Endothelial cell of umbilical vein (primary cell): ENCODE data around the gene CD74. TPM values are rescaled to one million over a fixed set of nuclear protein-coding genes. Genes with fewer than 3 reads are reported as not detected.
"Not testable (repeated sequence)": the region's sequence is repeated elsewhere in the genome, so short reads cannot be mapped to it uniquely, and the experiment has no call there.

Experiments used
- BruUV-seq: library from RNA; stranded (reverse); fragments of 400-500 nt; replicated peaks from 2 replicates; lab custom pipeline; 2021; lab: Mats Ljungman, UMichigan
- CTCF ChIA-PET: fragments of 300-600, 350-600 bp; sonication (Branson Sonifier 250); formaldehyde crosslinking; loops from one replicate; lab custom pipeline; 2021; ENCODE audit warnings: antibody characterized with exemption, inconsistent platforms; lab: Charles Lee
- POLR2A ChIA-PET: fragments of 300-600, 350-600 bp; sonication (Branson Sonifier 250); formaldehyde crosslinking; loops from one replicate; lab custom pipeline; 2021; ENCODE audit warnings: antibody characterized with exemption, inconsistent platforms; lab: Charles Lee
- DNase-seq: peaks from one replicate; pipeline ENCODE4 v3.0.0-alpha.2; 2011; ENCODE audit warnings: low read depth, low spot score
- FAIRE-seq: peaks from 2 replicates; lab custom pipeline; 2011; peaks lifted over from hg19 to GRCh38; lab: Jason Lieb, UNC
- H2AFZ ChIP-seq: 2 replicates; pipeline ENCODE4 v1.6.0; 2012; ENCODE audit warnings: low read depth, low read length, control low read depth, inconsistent platforms
- H3K27ac ChIP-seq: 2 replicates; pipeline ENCODE4 v1.5.1; 2011; ENCODE audit warnings: low read depth, mild to moderate bottlenecking, control low read depth, low read length, moderate library complexity; ENCODE audit not compliant: insufficient read depth
- H3K27me3 ChIP-seq, 2 experiments: 2 replicates each; pipeline versions ENCODE4 v1.6.0 to v1.6.1; 2011; ENCODE audit warnings: low read length in 2 of 2, mixed read lengths in 1 of 2; ENCODE audit not compliant: control insufficient read depth in 2 of 2, insufficient read depth in 2 of 2
- H3K36me3 ChIP-seq, 2 experiments: 2 replicates in 1 of 2; 3 replicates in 1 of 2; pipeline ENCODE4 v1.5.1; 2011; ENCODE audit warnings: low read length in 2 of 2, mild to moderate bottlenecking in 1 of 2, moderate library complexity in 1 of 2; ENCODE audit not compliant: control insufficient read depth in 2 of 2, insufficient read depth in 2 of 2; ENCODE audit errors: extremely low read depth in 1 of 2
- H3K4me1 ChIP-seq: 3 replicates; pipeline ENCODE4 v1.5.1; 2011; ENCODE audit warnings: mild to moderate bottlenecking, low read length; ENCODE audit not compliant: control insufficient read depth, insufficient read depth; ENCODE audit errors: extremely low read depth
- H3K4me2 ChIP-seq: 2 replicates; pipeline ENCODE4 v1.6.1; 2011; ENCODE audit warnings: low read length, control low read depth, mixed read lengths; ENCODE audit not compliant: insufficient read depth
- H3K4me3 ChIP-seq, 3 experiments: fragments of 200-600 bp in 1 of 3; sonication (generic), shearing (Covaris generic) in 1 of 3; replicated peaks in 1 of 3; 2 replicates each; pipeline ENCODE4 v1.5.1; 2011 to 2016; ENCODE audit warnings: control low read depth in 3 of 3, low read length in 3 of 3, mild to moderate bottlenecking in 2 of 3, inconsistent platforms in 1 of 3, low read depth in 1 of 3, moderate library complexity in 1 of 3; ENCODE audit not compliant: insufficient read depth in 1 of 3
- H3K79me2 ChIP-seq: 2 replicates; pipeline ENCODE4 v1.6.0; 2012; ENCODE audit warnings: low read length, inconsistent platforms; ENCODE audit not compliant: control insufficient read depth, insufficient read depth
- H3K9ac ChIP-seq: replicated peaks from 2 replicates; pipeline ENCODE3; 2011; ENCODE audit warnings: low read length, control low read depth; ENCODE audit not compliant: insufficient read depth; ENCODE audit errors: extremely low read depth
- H3K9me1 ChIP-seq: replicated peaks from 3 replicates; pipeline ENCODE4 v1.6.0; 2011; ENCODE audit warnings: mild to moderate bottlenecking, low read length; ENCODE audit not compliant: control insufficient read depth, insufficient read depth; ENCODE audit errors: extremely low read depth
- H3K9me3 ChIP-seq: replicated peaks from 2 replicates; pipeline ENCODE4 v1.5.1; 2012; ENCODE audit warnings: low read length, inconsistent platforms; ENCODE audit not compliant: control insufficient read depth, insufficient read depth
- H4K20me1 ChIP-seq: replicated peaks from 2 replicates; pipeline ENCODE3; 2011; ENCODE audit warnings: mild to moderate bottlenecking, low read length; ENCODE audit not compliant: control insufficient read depth, insufficient read depth; ENCODE audit errors: extremely low read depth
- EZH2 ChIP-seq: IDR thresholded peaks from 2 replicates; pipeline ENCODE4 v1.6.1; 2012; ENCODE audit warnings: borderline replicate concordance, low read depth, mild to moderate bottlenecking, moderate library complexity, low read length, inconsistent platforms; ENCODE audit not compliant: severe bottlenecking
- FOS ChIP-seq: IDR thresholded peaks from 2 replicates; pipeline ENCODE4 v1.6.1; 2011; ENCODE audit warnings: mild to moderate bottlenecking, low read length, moderate library complexity, borderline replicate concordance; ENCODE audit not compliant: insufficient read depth
- GATA2 ChIP-seq: IDR thresholded peaks from 2 replicates; pipeline ENCODE4 v1.7.0; 2011; ENCODE audit warnings: low read depth, mild to moderate bottlenecking, moderate library complexity, mixed read lengths, low read length; ENCODE audit not compliant: insufficient read length, insufficient read depth
- JUN ChIP-seq: IDR thresholded peaks from 2 replicates; pipeline ENCODE4 v1.6.1; 2011; ENCODE audit warnings: borderline replicate concordance, low read depth; ENCODE audit not compliant: insufficient read length, insufficient read depth
- MYC ChIP-seq: IDR thresholded peaks from one replicate; pipeline ENCODE4 v1.6.1; 2011; ENCODE audit warnings: mild to moderate bottlenecking, low read depth, low read length
- POLR2A ChIP-seq: IDR thresholded peaks from 2 replicates; pipeline ENCODE4 v1.6.1; 2012; ENCODE audit warnings: low read depth, mild to moderate bottlenecking, control low read depth, low read length
- POLR2AphosphoS5 ChIP-seq: IDR thresholded peaks from 2 replicates; pipeline ENCODE4 v1.6.1; 2012; ENCODE audit warnings: low read depth, mild to moderate bottlenecking, control low read depth, low read length, moderate library complexity; ENCODE audit not compliant: insufficient read depth
- dilution Hi-C: fragments of 300-500 bp; cut with MboI; formaldehyde crosslinking; loops from one replicate; pipeline ENCODE4 v1.15.0; 2019; ENCODE audit warnings: low sequenced_read_pairs; ENCODE audit not compliant: extremely low pct_ligation_motif_present
- intact Hi-C: fragments of 100-400 bp; cut with micrococcal nuclease; formaldehyde crosslinking; loops from one replicate; pipeline ENCODE4 v1.10.0; 2022
- polyA plus RNA-seq, 4 experiments: library from polyadenylated mRNA; depleted of rRNA in 3 of 4; stranded (reverse) in 3 of 4; unstranded in 1 of 4; fragments of >200 nt; gene quantifications; 2 replicates each; pipeline versions ENCODE4 v1.2.1 to v1.2.3, GENCODE V29; 2011 to 2012; ENCODE audit warnings: missing spikeins in 1 of 4
- total RNA-seq: library from RNA; stranded (reverse); gene quantifications from 2 replicates; pipeline ENCODE4 v1.2.3, GENCODE V29; 2021
- TF ChIP-seq, protein P1 (sequence below), 2 donors: IDR thresholded peaks; 1 replicate in 1 of 2; 2 replicates in 1 of 2; pipeline ENCODE4 v1.5.1; 2011; ENCODE audit warnings: low read length in 2 of 2, mild to moderate bottlenecking in 2 of 2, moderate library complexity in 2 of 2, control low read depth in 1 of 2, inconsistent platforms in 1 of 2, low read depth in 1 of 2; ENCODE audit not compliant: insufficient read depth in 1 of 2; ENCODE audit errors: extremely low read depth in 1 of 2
- TF ChIP-seq, protein P2 (sequence below): IDR thresholded peaks from 2 replicates; pipeline ENCODE4 v1.6.1; 2011; ENCODE audit not compliant: insufficient read depth, insufficient read length

The CD74 gene
- total and polyA plus RNA-seq, 2 donors (not counting 3 experiments of a cell fraction or from before 2014, with no cell fraction given): 0.62 to 1.3 TPM

DNA sequence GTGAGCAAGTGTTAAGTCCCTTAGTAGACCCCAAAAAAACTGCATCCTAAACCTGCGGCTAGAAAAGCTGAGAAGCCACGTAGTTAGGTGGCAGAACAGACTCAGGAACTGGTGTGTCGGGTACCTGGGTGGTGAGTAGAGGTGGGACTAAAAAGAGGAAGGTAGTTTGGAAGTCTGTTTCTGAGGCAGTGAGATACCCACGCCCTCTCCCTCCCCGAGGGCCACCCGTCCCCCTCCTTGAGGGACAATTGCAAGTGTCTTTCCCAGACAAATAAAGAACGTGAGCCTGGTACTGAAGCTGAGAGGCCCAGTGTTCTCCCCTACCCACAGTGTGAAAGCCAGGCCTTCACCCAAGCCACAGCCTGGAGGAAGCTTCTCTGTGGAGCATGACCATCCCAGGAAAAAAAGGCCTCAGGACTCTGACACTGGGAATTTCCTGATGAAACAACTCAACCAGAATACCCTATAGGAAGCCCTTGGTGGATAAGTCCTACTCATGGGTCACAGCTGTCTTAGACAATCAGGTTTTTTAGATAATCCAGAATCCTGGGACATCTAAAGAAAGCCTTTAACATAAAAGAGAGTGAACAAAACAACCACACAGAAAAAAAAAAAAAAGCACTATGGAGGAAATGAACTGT is 7.0 kb upstream of the CD74 start:
- Histone ChIP-seq H3K36me3 (no peaks in the 10 kb centered on the region), H3K79me2 (no peaks in the 10 kb centered on the region), H3K4me3 (no peak overlapping the region), H3K27ac (no peak overlapping the region), H3K9me3 (no peaks in the 10 kb centered on the region), H3K4me2 (no peak overlapping the region), H3K4me1 (no peaks in the 10 kb centered on the region), H4K20me1 (no peaks in the 10 kb centered on the region), H3K9me1 (no peaks in the 10 kb centered on the region), H2AFZ (no peak overlapping the region), H3K9ac (no peak overlapping the region), H3K27me3 (peaks cover 0 to 2% of the 10 kb centered on the region in 2 experiments)
- dilution Hi-C loops (no loop called here), intact Hi-C loops (no loop called here)
- DNase-seq (no peak), FAIRE-seq (no peak)
- ChIA-PET CTCF (no interaction called here), POLR2A (interaction anchor here (0.6 kb wide), 1 partner anchor 149 kb away, joined by 4 read pairs; no protein-coding TSS in a partner anchor)
- TF ChIP-seq, protein P1, sequence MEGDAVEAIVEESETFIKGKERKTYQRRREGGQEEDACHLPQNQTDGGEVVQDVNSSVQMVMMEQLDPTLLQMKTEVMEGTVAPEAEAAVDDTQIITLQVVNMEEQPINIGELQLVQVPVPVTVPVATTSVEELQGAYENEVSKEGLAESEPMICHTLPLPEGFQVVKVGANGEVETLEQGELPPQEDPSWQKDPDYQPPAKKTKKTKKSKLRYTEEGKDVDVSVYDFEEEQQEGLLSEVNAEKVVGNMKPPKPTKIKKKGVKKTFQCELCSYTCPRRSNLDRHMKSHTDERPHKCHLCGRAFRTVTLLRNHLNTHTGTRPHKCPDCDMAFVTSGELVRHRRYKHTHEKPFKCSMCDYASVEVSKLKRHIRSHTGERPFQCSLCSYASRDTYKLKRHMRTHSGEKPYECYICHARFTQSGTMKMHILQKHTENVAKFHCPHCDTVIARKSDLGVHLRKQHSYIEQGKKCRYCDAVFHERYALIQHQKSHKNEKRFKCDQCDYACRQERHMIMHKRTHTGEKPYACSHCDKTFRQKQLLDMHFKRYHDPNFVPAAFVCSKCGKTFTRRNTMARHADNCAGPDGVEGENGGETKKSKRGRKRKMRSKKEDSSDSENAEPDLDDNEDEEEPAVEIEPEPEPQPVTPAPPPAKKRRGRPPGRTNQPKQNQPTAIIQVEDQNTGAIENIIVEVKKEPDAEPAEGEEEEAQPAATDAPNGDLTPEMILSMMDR (IDR thresholded peaks at IDR 0.05; ENCODE audit: extremely low read depth in 1 of 2, insufficient read depth in 1 of 2, low read depth in 1 of 2, low read length in 2 of 2): no peak
- no peak for TF ChIP-seq MYC
- no peak for TF ChIP-seq FOS
- no peak for TF ChIP-seq EZH2
- no peak for TF ChIP-seq GATA2
- TF ChIP-seq, protein P2, sequence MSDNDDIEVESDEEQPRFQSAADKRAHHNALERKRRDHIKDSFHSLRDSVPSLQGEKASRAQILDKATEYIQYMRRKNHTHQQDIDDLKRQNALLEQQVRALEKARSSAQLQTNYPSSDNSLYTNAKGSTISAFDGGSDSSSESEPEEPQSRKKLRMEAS: no peak
- TF ChIP-seq JUN: no peak
- no peak for TF ChIP-seq POLR2AphosphoS5
- no peak for TF ChIP-seq POLR2A
- no TSS peak for BruUV-seq

DNA sequence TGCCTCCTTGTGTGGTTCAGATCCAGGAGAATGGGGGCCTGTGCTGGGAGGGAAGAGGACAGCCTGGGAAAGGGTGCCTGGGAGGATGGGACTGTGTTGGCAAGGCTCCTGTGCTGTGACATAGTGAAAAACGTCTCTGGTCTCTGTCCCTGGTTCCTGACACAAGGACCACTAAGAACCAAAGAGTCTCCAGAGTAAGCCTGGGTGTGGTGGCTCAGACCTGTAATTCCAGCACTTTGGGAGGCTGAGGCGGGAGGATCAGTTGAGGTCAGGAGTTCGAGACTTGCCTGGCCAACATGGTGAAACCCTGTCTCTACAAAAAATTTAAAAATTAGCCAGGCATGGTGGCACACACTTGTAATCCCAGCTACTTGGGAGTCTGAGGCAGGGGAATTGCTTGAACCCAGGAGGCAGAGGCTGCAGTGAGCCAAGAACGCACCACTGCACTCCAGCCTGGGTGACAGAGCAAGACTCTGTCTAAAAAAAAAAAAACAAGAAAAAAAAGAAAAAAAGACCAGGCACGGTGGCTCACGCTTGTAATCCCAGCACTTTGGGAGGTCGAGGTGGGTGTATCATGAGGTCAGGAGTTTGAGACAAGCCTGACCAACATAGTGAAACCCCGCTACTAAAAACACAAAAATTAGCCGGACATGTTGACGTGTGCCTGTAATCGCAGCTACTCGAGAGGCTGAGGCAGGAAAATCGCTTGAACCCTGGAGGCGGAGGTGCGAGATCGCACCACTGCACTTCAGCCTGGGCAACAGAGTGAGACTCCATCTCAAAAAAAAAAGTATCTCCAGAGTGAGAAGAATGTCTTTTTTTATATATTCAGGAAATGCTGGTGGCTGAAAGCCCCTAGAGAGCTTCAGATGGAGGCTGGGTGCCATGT is 1.4 kb upstream of the CD74 start:
- H3K79me2 ChIP-seq, H3K4me3 ChIP-seq, H3K9me1 ChIP-seq, intact Hi-C loops, DNase-seq, H3K9me3 ChIP-seq, H3K27me3 ChIP-seq, POLR2A ChIA-PET, dilution Hi-C loops, H3K4me2 ChIP-seq, H2AFZ ChIP-seq, H3K27ac ChIP-seq, BruUV-seq, H3K9ac ChIP-seq, H4K20me1 ChIP-seq, H3K36me3 ChIP-seq, FAIRE-seq, H3K4me1 ChIP-seq: not testable (repeated sequence)
- CTCF ChIA-PET: interaction anchor here (0.6 to 2.4 kb wide), 3 partner anchors 16 to 259 kb away, joined by 3 to 11 read pairs (median 3); partner anchors contain the start of gene PDGFRB
